Stimulated activated CD4-positive, alpha-beta T cell treated with anti-CD3 and anti-CD28 coated beads, Interleukin-1b, Interleukin-23, amount 100 ng/mL, for 4 hours (primary cell): ENCODE data around the gene NAIF1.
"Not testable (repeated sequence)": the region's sequence is repeated elsewhere in the genome, so short reads cannot be mapped to it uniquely, and the experiment has no call there.

Source experiments
- DNase-seq, 2 donors: peaks; one replicate each; pipeline ENCODE4 v3.0.0-alpha.2; 2020; ENCODE audit warnings: low read depth in 2 of 2

Gene NAIF1

GRCh38 chr9:128088253-128088945 lies 21.3 kb upstream of the NAIF1 start:
- no peak for DNase-seq

- no peak for DNase-seq
Observed at GRCh38 chr9:128087262-128087661, 20.1 kb upstream of the NAIF1 start.

GRCh38 chr9:128085943-128086342 lies 18.8 kb upstream of the NAIF1 start:
- DNase-seq, result no peak

GRCh38 chr9:128084746-128085145 lies 17.6 kb upstream of the NAIF1 start:
- no peak for DNase-seq

- no peak for DNase-seq
Observed at GRCh38 chr9:128082151-128082550, 15.0 kb upstream of the NAIF1 start.

GRCh38 chr9:128081056-128081455 lies 13.9 kb upstream of the NAIF1 start:
- no peak for DNase-seq

- no peak for DNase-seq
Observed at GRCh38 chr9:128080206-128080605, 13.1 kb upstream of the NAIF1 start.

GRCh38 chr9:128078504-128079434 lies 11.6 kb upstream of the NAIF1 start:
- DNase-seq, result no peak

GRCh38 chr9:128077847-128078503 lies 10.9 kb upstream of the NAIF1 start:
- DNase-seq, result no peak

- DNase-seq, result no peak
Observed at GRCh38 chr9:128073253-128073886, 6.2 kb upstream of the NAIF1 start.

- peak; percentile 37 to 49 for DNase-seq
Observed at GRCh38 chr9:128072144-128073021, 5.3 kb upstream of the NAIF1 start.

GRCh38 chr9:128071475-128071874 lies 4.4 kb upstream of the NAIF1 start:
- not testable (repeated sequence) for DNase-seq

- DNase-seq, result no peak
Observed at GRCh38 chr9:128070874-128071273, 3.8 kb upstream of the NAIF1 start.

GRCh38 chr9:128068386-128069205 lies 1.5 kb upstream of the NAIF1 start:
- DNase-seq, result peak in 1 of 2 donors; percentile 11

GRCh38 chr9:128067645-128068385 lies 695 bp upstream of the NAIF1 start, which contains the start of gene SLC25A25:
SLC25A25 (plus strand) TSS chr9:128068232; CDS start chr9:128068320, 88 bp downstream.
- peak; percentile 100 for DNase-seq

GRCh38 chr9:128065907-128066712 lies 1.0 kb downstream of the NAIF1 start:
- DNase-seq, result no peak

GRCh38 chr9:128062846-128063831 lies 4.0 kb downstream of the NAIF1 start:
- DNase-seq, result no peak
